Activated T-helper 17 cell treated with anti-CD3 and anti-CD28 coated beads, Interleukin-2, amount 50 U/mL, for 72 hours (primary cell): Measurements from ENCODE around the gene TRIM61. TPM values are rescaled to one million over a fixed set of nuclear protein-coding genes. Genes with fewer than 3 reads are reported as not detected.
"Not testable (repeated sequence)": the region's sequence is repeated elsewhere in the genome, so short reads cannot be mapped to it uniquely, and the experiment has no call there.

Experiments used
- ATAC-seq: fragments of 150-1000 bp; cut with Tn5 transposase; replicated peaks from 2 replicates; pipeline ENCODE4 v1.10.0; 2021; ENCODE audit warnings: mild to moderate bottlenecking, moderate library complexity
- H3K27ac Mint-ChIP-seq: one replicate; pipeline ENCODE4 v1.8.0; 2022; ENCODE audit warnings: mixed read lengths
- H3K27me3 Mint-ChIP-seq: one replicate; pipeline ENCODE4 v1.8.0; 2022; ENCODE audit warnings: mixed read lengths
- H3K36me3 Mint-ChIP-seq: one replicate; pipeline ENCODE4 v1.8.0; 2022; ENCODE audit warnings: low read depth, mild to moderate bottlenecking, mixed read lengths
- H3K4me1 Mint-ChIP-seq: one replicate; pipeline ENCODE4 v1.8.0; 2022; ENCODE audit warnings: mixed read lengths
- H3K4me3 Mint-ChIP-seq: one replicate; pipeline ENCODE4 v1.8.0; 2022; ENCODE audit warnings: mild to moderate bottlenecking, mixed read lengths
- H3K9me3 Mint-ChIP-seq: one replicate; pipeline ENCODE4 v1.8.0; 2022; ENCODE audit warnings: mixed read lengths
- total RNA-seq, 2 donors: library from RNA; stranded (reverse); gene quantifications; one replicate each; pipeline ENCODE4 v1.2.3, GENCODE V29; 2022

TRIM61 gene
- total RNA-seq, 2 donors from 2014 or later = 1.1 to 1.7 TPM

DNA sequence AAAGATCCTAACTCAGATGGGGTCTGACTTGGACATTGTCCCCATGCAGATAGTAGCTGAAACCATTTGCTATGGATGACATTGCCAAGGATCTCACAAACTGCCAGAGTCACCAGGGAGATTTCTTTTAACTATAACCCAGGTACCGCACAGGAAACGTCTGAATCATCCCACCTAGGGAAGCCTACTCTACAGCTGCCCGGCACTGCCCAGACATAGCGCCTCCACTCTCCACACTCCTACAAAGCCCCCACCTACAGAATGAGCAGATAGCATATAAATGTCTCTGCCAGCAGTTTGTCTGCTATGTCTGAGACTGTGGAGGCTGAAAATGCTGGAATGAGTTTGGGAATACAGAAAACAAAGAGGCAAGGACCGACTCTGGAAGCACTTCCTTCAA lies 32.3 kb downstream of the TRIM61 start:
- H3K27me3 Mint-ChIP-seq = peaks cover 31% of the 10 kb centered on the region
- no peak for ATAC-seq

GRCh38 chr4:164943192-164943591 lies 34.3 kb downstream of the TRIM61 start:
- H3K36me3 Mint-ChIP-seq = no peaks in the 10 kb centered on the region
- no peak for ATAC-seq
- H3K9me3 Mint-ChIP-seq = no peaks in the 10 kb centered on the region
- H3K27me3 Mint-ChIP-seq = peaks cover 30% of the 10 kb centered on the region
- H3K4me1 Mint-ChIP-seq = no peaks in the 10 kb centered on the region
- no peak overlapping the region for H3K4me3 Mint-ChIP-seq
- H3K27ac Mint-ChIP-seq = no peak overlapping the region

More for the DNA sequence above, 32.3 kb downstream of the TRIM61 start:
- Mint-ChIP-seq H3K4me1 (no peaks in the 10 kb centered on the region), H3K9me3 (no peaks in the 10 kb centered on the region), H3K36me3 (no peaks in the 10 kb centered on the region), H3K4me3 (no peak overlapping the region), H3K27ac (no peak overlapping the region)

- Mint-ChIP-seq H3K27ac (no peak overlapping the region), H3K9me3 (no peaks in the 10 kb centered on the region), H3K4me1 (no peaks in the 10 kb centered on the region), H3K27me3 (peaks cover 21% of the 10 kb centered on the region), H3K4me3 (no peak overlapping the region), H3K36me3 (no peaks in the 10 kb centered on the region)
- no peak for ATAC-seq
Measured at GRCh38 chr4:164937576-164938270, 39.7 kb downstream of the TRIM61 start.

DNA sequence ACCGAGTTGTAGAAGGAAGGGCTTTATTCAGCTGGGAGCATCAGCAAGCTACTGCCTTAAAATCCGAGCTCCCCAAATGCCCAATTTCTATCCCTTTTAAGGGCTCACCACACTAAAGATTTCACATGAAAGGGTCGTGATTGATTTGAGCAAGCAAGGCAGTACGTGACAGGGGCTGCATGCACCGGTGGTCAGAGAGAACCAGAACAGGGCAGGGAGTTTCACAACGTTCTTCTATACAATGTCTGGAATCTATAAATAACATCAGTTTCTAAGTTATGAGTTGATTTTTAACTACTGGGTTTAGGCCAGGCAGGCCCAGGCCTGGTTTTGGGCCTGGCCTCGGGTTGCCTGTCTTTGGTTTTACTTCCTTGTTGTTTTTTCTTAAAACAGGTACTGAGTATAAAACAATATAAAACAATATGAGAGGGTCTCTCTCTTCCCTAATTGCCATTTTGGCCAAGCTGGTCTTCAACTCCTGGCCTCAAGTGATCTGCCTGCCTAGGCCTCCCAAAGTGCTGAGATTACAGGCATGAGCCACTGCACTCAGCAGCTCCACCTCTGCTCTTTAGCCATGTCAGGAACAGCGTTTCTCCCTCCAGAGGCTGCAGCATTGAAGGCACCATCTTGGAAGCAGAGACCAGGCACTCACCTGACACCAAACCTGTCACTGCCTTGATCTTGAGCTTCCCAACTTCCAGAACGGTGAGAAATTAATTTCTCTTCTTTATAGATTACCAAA lies 41.4 kb downstream of the TRIM61 start:
- not testable (repeated sequence) for H3K27ac Mint-ChIP-seq, ATAC-seq, H3K4me1 Mint-ChIP-seq, H3K36me3 Mint-ChIP-seq, H3K4me3 Mint-ChIP-seq, H3K9me3 Mint-ChIP-seq
- peaks cover 18% of the 10 kb centered on the region for H3K27me3 Mint-ChIP-seq

GRCh38 chr4:164935363-164935762 lies 42.1 kb downstream of the TRIM61 start:
- H3K27ac Mint-ChIP-seq = no peak overlapping the region
- ATAC-seq = no peak
- no peak overlapping the region for H3K4me3 Mint-ChIP-seq
- H3K9me3 Mint-ChIP-seq = no peaks in the 10 kb centered on the region
- no peaks in the 10 kb centered on the region for H3K4me1 Mint-ChIP-seq
- peaks cover 19% of the 10 kb centered on the region for H3K27me3 Mint-ChIP-seq
- no peaks in the 10 kb centered on the region for H3K36me3 Mint-ChIP-seq

DNA sequence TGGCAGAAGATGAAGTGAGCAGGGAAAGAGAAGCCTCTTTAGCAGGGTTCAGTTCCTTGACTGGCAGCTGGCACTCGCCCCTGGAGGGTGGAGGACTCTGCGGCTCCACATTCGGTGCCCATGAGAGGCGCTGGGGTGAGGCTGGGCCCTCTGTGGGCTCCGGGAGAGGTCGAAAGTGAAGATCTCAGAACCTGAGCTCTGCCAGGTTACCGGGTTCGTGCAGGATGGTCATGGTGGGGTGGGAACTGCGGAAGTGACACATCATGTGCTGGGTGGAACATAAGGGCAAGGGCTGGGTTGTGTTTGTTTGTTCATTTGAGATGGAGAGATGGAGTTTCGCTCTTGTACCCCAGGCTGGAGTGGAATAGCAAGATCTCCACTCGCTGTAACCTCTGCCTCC lies 44.2 kb downstream of the TRIM61 start:
- no peak overlapping the region for H3K27ac Mint-ChIP-seq
- H3K4me1 Mint-ChIP-seq = no peaks in the 10 kb centered on the region
- H3K9me3 Mint-ChIP-seq = no peaks in the 10 kb centered on the region
- no peak overlapping the region for H3K4me3 Mint-ChIP-seq
- peaks cover 12% of the 10 kb centered on the region for H3K27me3 Mint-ChIP-seq
- ATAC-seq = no peak
- H3K36me3 Mint-ChIP-seq = no peaks in the 10 kb centered on the region

DNA sequence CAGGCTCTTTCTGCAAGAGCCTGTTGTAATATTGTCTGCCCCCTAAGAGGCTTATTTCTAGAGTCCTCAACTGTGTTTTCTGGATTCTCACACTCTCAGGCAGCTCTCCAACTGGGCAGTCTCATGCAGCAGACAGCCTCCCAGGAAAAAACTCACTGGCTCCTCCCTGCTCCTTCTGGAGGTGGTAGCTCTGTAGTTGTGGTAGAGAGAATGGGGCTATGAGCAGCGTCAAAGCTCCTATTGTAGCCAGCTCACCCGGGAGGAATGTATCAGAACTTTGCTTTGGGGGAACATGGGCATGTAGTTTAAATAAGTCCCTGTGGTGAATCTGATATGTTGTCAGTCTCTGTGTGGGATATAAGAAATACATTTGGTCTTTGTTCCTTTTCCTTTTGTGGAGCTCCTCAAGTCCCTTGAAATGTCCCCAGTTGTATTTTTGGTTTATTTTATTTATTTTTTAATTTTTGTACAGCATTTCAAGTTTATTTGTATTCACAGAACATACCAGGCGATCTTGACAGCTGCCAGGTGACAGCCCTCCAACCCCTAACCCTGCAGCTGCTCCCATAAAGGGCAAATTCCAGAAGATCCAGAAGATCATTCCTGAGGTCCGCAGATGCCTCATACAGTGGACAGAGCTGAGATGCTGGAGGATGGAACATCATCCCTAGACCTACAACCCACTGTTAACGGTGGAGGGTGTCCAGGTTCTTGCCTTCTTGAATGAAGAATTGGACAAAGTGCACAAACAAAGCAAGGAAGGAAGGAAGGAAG lies 45.7 kb downstream of the TRIM61 start:
- no peaks in the 10 kb centered on the region for H3K36me3 Mint-ChIP-seq
- no peak overlapping the region for H3K27ac Mint-ChIP-seq
- H3K4me3 Mint-ChIP-seq = no peak overlapping the region
- no peak for ATAC-seq
- no peaks in the 10 kb centered on the region for H3K4me1 Mint-ChIP-seq
- H3K9me3 Mint-ChIP-seq = no peaks in the 10 kb centered on the region
- H3K27me3 Mint-ChIP-seq = peaks cover 7% of the 10 kb centered on the region

GRCh38 chr4:164930647-164931046 lies 46.8 kb downstream of the TRIM61 start:
- H3K36me3 Mint-ChIP-seq = no peaks in the 10 kb centered on the region
- H3K4me1 Mint-ChIP-seq = no peaks in the 10 kb centered on the region
- no peak overlapping the region for H3K27ac Mint-ChIP-seq
- no peak for ATAC-seq
- no peak overlapping the region for H3K4me3 Mint-ChIP-seq
- peaks cover 4% of the 10 kb centered on the region for H3K27me3 Mint-ChIP-seq
- H3K9me3 Mint-ChIP-seq = no peaks in the 10 kb centered on the region

GRCh38 chr4:164927101-164927500 lies 50.4 kb downstream of the TRIM61 start:
- not testable (repeated sequence) for H3K4me1 Mint-ChIP-seq, H3K9me3 Mint-ChIP-seq, H3K36me3 Mint-ChIP-seq, H3K27ac Mint-ChIP-seq, H3K4me3 Mint-ChIP-seq, ATAC-seq
- H3K27me3 Mint-ChIP-seq = peaks cover 11% of the 10 kb centered on the region

DNA sequence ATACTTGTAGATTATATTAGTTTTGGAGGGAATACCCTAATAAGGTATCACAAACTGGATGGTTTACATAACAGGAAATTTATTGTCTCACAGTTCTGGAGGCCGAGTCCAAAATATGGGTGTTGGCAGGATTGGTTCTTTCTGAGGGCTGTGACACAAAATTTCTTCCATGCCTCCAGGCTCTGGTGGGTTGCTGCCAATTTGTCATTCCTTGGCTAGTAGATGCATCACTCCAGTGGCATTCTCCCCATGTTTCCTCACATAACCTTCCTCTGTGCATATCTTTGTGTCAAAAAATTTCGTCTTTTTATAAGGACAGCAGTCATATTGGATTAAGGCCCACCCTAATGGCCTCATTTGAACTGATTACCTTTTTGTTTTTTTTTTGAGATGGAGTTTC lies 51.2 kb downstream of the TRIM61 start:
- peaks cover 11% of the 10 kb centered on the region for H3K27me3 Mint-ChIP-seq
- H3K4me3 Mint-ChIP-seq = no peak overlapping the region
- no peak overlapping the region for H3K27ac Mint-ChIP-seq
- ATAC-seq = no peak
- no peaks in the 10 kb centered on the region for H3K36me3 Mint-ChIP-seq
- no peaks in the 10 kb centered on the region for H3K4me1 Mint-ChIP-seq
- no peaks in the 10 kb centered on the region for H3K9me3 Mint-ChIP-seq

- no peaks in the 10 kb centered on the region for H3K4me1 Mint-ChIP-seq
- H3K36me3 Mint-ChIP-seq = no peaks in the 10 kb centered on the region
- ATAC-seq = no peak
- H3K4me3 Mint-ChIP-seq = no peak overlapping the region
- H3K27ac Mint-ChIP-seq = no peak overlapping the region
- H3K27me3 Mint-ChIP-seq = peaks cover 8% of the 10 kb centered on the region
- H3K9me3 Mint-ChIP-seq = no peaks in the 10 kb centered on the region
Measured at GRCh38 chr4:164924670-164925238, 52.7 kb downstream of the TRIM61 start.

DNA sequence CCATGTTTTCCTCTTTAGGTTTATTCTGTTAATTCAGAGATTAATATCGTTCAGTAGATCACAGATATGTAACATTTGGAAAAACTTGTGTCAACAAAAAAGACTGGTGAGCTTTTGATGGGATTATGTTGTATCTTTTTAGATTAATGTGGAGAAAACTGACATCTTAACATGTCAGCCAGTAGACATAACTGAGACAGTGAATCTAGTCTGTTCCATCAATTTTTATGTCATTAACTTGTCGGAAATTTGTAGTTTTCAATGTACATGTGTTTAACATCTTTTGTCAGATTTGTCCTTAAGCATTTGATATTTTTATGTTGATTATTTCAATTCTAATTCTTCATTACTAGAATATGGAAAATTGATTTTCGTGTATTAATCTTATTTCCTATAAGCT lies 58.5 kb downstream of the TRIM61 start:
- Mint-ChIP-seq H3K27ac (no peak overlapping the region), H3K4me1 (no peaks in the 10 kb centered on the region), H3K36me3 (no peaks in the 10 kb centered on the region), H3K9me3 (no peaks in the 10 kb centered on the region), H3K27me3 (peaks cover 4% of the 10 kb centered on the region), H3K4me3 (no peak overlapping the region)
- no peak for ATAC-seq
